GM12892 (cell line): ENCODE data around the gene BABAM2.

Source experiments
- DNase-seq: peaks from one replicate; pipeline ENCODE4 v3.0.0; 2011; ENCODE audit not compliant: insufficient read length
- FAIRE-seq: peaks from 2 replicates; lab custom pipeline; 2011; peaks lifted over from hg19 to GRCh38; lab: Jason Lieb, UNC
- POLR2A ChIP-seq: IDR thresholded peaks from 2 replicates; pipeline ENCODE4 v1.6.1; 2011; ENCODE audit warnings: low read depth, low read length, control low read depth
- POLR2AphosphoS5 ChIP-seq: IDR thresholded peaks from 2 replicates; pipeline ENCODE4 v1.6.1; 2011; ENCODE audit warnings: low read depth, low read length, control low read depth
- TAF1 ChIP-seq: IDR thresholded peaks from 2 replicates; pipeline ENCODE4 v1.6.1; 2011; ENCODE audit warnings: low read depth, mild to moderate bottlenecking, control low read depth, low read length, borderline replicate concordance

BABAM2 gene

GRCh38 chr2:27915191-27915590 lies 24.7 kb downstream of the BABAM2 start:
- TF ChIP-seq TAF1 (no peak), POLR2A (no peak), POLR2AphosphoS5 (no peak)
- DNase-seq (no peak), FAIRE-seq (no peak)

- DNase-seq, result no peak
- FAIRE-seq, result no peak
- TF ChIP-seq TAF1 (no peak), POLR2A (no peak), POLR2AphosphoS5 (no peak)
Observed at GRCh38 chr2:27915874-27916273, 25.3 kb downstream of the BABAM2 start.

GRCh38 chr2:27916293-27916995 lies 25.9 kb downstream of the BABAM2 start:
- no peak for TF ChIP-seq POLR2A
- no peak for FAIRE-seq
- DNase-seq, result no peak

- no peak for FAIRE-seq
- TF ChIP-seq POLR2AphosphoS5 (no peak), POLR2A (no peak), TAF1 (no peak)
- DNase-seq, result no peak
Observed at GRCh38 chr2:27920148-27920885, 29.8 kb downstream of the BABAM2 start.

- TF ChIP-seq POLR2A (no peak), POLR2AphosphoS5 (no peak), TAF1 (no peak)
- DNase-seq (no peak), FAIRE-seq (no peak)
Observed at GRCh38 chr2:27921424-27921823, 30.9 kb downstream of the BABAM2 start.

GRCh38 chr2:27921880-27922547 lies 31.5 kb downstream of the BABAM2 start:
- FAIRE-seq, result no peak

GRCh38 chr2:27922842-27923241 lies 32.3 kb downstream of the BABAM2 start:
- no peak for FAIRE-seq
- TF ChIP-seq POLR2AphosphoS5, result no peak
- no peak for TF ChIP-seq TAF1
- TF ChIP-seq POLR2A, result no peak
- DNase-seq, result no peak

More at GRCh38 chr2:27921880-27922547, 31.5 kb downstream of the BABAM2 start:
- DNase-seq, result no peak
- TF ChIP-seq POLR2AphosphoS5 (no peak), POLR2A (no peak), TAF1 (no peak)

GRCh38 chr2:27925766-27926472 lies 35.4 kb downstream of the BABAM2 start:
- no peak for FAIRE-seq
- no peak for DNase-seq
- no peak for TF ChIP-seq POLR2A
- no peak for TF ChIP-seq TAF1
- TF ChIP-seq POLR2AphosphoS5, result no peak

- FAIRE-seq (no peak), DNase-seq (no peak)
- TF ChIP-seq POLR2AphosphoS5 (no peak), TAF1 (no peak), POLR2A (no peak)
Observed at GRCh38 chr2:27929916-27930486, 39.5 kb downstream of the BABAM2 start.

- FAIRE-seq, result no peak
- TF ChIP-seq TAF1, result no peak
- TF ChIP-seq POLR2A, result no peak
- TF ChIP-seq POLR2AphosphoS5, result no peak
- no peak for DNase-seq
Observed at GRCh38 chr2:27931361-27931950, 40.9 kb downstream of the BABAM2 start.

- TF ChIP-seq POLR2AphosphoS5 (no peak), TAF1 (no peak), POLR2A (no peak)
- no peak for DNase-seq
- FAIRE-seq, result no peak
Observed at GRCh38 chr2:27932396-27932795, 41.9 kb downstream of the BABAM2 start.
